H54 (cell line): ENCODE data around the gene SPINT1.

Experiments used
- DNase-seq: peaks from one replicate; pipeline ENCODE4 v3.0.0; 2011; ENCODE audit warnings: low spot score, mixed read lengths; ENCODE audit not compliant: insufficient read length
- FAIRE-seq: peaks from 3 replicates; lab custom pipeline; 2011; peaks lifted over from hg19 to GRCh38; lab: Jason Lieb, UNC
- POLR2A ChIP-seq: IDR thresholded peaks from 2 replicates; pipeline ENCODE4 v1.6.1; 2011; ENCODE audit warnings: low read depth, mild to moderate bottlenecking, low read length

SPINT1 gene

DNA sequence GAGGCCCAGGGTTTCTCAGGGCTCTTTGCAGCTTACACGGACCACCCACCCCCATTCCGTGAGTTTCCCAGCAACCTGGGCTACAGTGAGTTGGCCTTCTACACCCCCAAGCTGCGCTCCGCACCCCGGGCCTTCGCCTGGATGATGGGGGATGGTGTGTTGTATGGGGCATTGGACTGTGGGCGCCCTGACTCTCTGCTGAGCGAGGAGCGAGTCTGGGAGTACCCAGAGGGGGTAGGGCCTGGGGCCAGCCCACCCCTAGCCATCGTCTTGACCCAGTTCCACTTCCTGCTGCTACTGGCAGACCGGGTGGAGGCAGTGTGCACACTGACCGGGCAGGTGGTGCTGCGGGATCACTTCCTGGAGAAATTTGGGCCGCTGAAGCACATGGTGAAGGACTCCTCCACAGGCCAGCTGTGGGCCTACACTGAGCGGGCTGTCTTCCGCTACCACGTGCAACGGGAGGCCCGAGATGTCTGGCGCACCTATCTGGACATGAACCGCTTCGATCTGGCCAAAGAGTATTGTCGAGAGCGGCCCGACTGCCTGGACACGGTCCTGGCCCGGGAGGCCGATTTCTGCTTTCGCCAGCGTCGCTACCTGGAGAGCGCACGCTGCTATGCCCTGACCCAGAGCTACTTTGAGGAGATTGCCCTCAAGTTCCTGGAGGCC is 55.8 kb downstream of the SPINT1 start:
- DNase-seq, result no peak
- FAIRE-seq, result no peak
- no peak for TF ChIP-seq POLR2A

DNA sequence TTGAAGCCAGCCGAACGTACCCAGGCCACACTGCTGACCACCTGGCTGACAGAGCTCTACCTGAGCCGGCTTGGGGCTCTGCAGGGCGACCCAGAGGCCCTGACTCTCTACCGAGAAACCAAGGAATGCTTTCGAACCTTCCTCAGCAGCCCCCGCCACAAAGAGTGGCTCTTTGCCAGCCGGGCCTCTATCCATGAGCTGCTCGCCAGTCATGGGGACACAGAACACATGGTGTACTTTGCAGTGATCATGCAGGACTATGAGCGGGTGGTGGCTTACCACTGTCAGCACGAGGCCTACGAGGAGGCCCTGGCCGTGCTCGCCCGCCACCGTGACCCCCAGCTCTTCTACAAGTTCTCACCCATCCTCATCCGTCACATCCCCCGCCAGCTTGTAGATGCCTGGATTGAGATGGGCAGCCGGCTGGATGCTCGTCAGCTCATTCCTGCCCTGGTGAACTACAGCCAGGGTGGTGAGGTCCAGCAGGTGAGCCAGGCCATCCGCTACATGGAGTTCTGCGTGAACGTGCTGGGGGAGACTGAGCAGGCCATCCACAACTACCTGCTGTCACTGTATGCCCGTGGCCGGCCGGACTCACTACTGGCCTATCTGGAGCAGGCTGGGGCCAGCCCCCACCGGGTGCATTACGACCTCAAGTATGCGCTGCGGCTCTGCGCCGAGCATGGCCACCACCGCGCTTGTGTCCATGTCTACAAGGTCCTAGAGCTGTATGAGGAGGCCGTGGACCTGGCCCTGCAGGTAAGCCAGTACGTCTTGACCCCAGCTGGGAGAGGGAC is 56.6 kb downstream of the SPINT1 start:
- no peak for DNase-seq
- FAIRE-seq, result no peak
- TF ChIP-seq POLR2A, result no peak

DNA sequence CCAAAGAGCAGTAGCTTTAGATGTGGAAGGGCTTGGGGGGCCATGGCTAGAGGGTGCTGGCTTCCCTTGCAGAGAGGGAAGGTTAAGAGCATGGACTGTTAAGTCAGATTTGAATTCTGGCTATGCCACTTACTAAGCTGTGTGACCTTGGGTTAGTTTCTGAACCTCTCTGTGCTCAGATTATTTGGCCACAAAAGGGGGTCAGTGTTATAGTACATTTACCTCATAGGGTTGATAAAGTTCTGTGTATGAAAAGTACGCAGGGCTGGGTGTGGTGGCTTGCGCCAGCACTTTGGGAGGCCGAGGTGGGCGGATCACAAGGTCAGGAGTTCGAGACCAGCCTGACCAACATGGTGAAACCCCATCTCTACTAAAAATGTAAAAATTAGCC is 57.2 kb downstream of the SPINT1 start:
- FAIRE-seq (no peak), DNase-seq (no peak)
- TF ChIP-seq POLR2A, result no peak

DNA sequence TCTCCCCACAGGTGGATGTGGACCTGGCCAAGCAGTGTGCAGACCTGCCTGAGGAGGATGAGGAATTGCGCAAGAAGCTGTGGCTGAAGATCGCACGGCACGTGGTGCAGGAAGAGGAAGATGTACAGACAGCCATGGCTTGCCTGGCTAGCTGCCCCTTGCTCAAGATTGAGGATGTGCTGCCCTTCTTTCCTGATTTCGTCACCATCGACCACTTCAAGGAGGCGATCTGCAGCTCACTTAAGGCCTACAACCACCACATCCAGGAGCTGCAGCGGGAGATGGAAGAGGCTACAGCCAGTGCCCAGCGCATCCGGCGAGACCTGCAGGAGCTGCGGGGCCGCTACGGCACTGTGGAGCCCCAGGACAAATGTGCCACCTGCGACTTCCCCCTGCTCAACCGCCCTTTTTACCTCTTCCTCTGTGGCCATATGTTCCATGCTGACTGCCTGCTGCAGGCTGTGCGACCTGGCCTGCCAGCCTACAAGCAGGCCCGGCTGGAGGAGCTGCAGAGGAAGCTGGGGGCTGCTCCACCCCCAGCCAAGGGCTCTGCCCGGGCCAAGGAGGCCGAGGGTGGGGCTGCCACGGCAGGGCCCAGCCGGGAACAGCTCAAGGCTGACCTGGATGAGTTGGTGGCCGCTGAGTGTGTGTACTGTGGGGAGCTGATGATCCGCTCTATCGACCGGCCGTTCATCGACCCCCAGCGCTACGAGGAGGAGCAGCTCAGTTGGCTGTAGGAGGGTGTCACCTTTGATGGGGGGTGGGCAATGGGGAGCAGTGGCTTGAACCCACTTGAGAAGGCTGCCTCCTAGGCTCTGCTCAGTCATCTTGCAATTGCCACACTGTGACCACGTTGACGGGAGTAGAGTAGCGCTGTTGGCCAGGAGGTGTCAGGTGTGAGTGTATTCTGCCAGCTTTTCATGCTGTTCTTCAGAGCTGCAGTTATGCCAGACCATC is 59.0 kb downstream of the SPINT1 start:
- FAIRE-seq (no peak), DNase-seq (no peak)
- no peak for TF ChIP-seq POLR2A

DNA sequence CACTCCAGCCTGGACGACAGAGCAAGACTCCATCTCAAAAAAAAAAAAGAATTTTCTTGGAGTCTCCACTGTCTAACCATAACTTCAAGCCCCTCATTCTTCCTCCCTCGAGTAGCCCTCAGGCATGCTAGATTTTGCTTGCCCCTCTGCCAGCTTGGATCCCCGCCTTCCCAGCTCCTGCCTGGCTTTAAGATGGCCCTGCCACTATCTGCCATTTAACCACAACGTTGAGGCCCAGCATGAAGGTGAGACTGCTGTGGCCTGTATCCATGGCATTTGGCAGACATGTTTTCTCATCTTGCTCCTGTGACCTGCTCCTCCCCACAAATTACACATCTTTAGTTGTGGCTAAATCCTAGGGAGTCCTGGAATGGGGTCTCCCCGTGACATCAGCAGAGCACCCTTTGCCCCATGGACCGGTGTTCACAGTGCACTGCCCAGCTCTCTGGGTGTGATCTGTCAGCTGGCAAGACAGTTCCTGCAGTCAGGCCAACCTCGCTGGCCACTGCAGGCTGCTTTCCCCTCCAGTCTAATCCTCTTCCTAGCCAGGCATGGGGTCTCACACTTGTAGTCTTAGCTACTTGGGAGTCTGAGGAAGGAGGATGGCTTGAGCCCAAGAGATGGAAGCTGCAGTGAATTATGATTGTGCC is 60.8 kb downstream of the SPINT1 start:
- DNase-seq (no peak), FAIRE-seq (no peak)
- no peak for TF ChIP-seq POLR2A

DNA sequence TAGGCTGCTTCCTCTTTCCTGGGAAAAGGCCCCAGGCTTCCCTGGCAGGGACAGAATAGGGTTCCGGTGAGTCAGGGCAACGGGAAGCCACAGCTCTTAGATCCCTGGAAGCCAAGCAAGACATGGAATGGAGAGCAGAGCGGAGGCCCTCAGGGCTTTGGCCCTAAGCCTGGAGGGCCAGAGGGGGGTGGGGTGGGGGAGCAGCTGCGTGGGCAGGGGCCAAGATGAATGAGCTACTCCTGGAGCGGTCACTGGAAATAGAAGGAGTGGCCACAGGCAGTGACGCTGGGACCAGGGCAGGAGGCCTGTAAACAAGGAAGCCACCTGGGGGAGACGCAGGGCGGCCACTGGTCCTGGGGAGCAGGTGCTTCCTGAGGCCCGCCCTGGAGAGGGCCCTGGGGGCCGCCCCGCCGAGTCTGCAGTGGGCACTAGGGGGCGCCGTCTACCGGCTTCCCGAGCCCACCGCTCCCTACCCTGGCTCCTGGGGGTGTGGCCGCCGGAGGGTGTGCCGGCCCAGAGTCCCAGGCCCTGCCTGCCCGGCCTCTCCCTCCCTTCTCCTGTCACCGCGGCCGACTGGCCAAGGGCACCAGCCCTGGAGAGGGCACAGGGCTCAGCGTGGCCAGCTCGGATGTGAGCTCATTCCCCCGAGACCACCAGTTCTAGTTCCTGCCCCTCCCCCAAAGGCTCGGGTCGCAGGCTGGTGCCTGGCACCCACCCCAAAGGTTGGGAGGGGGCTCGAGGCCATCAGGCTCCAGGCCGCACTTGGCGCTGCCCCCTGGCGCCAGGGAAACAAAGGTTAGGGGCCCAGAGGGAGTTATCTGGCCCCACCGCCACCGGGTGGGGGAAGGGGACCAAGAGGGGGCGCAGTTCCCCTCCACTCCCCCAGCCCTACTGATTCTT is 62.5 kb downstream of the SPINT1 start:
- TF ChIP-seq POLR2A, result peak; percentile 25; the same call in 1 of the 2 replicates
- DNase-seq (peak; percentile 93), FAIRE-seq (peak; percentile 83)

DNA sequence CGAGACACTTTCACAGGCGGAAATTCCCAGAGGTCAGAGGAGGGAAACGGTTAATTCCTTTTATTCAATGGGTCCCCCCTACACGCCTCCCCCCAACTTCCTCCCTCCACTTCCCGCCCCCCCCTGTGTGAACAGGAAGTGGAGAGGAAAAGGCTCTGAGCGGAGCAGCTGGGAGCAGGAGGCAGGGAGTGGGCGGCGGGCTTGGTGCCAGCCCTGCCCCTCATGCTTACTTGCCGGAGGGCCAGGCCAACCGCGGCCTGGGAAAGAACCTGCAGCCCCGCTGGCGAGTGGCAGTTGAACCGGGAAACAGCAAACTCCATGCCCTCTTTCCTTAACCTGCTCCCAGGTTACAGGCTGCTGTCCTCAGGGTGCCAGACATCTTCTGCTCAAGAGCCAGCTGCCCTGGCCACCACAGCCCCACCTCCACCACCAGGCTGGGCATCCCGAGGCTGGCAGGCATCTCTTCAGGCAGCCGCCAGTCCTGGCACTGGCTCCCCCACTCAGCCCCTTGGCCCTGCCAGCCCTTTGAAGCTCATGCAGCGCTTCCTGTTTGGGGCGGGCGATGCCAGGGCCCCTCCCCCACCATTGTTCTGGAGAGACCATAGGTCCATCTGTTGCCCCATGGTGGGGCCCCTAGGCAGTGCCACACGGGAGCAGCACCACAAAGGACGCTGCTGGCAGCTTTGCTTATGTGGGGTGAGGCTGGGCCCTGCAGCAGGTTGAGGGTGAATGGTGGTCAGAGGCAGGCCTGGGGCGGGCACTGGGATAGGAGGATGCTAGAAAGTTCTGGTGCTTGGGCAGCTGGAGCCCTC is 63.3 kb downstream of the SPINT1 start:
- no peak for DNase-seq
- FAIRE-seq, result no peak
- TF ChIP-seq POLR2A, result no peak
